H9 (cell line): ENCODE measurements around the gene IL15RA. TPM values are rescaled to one million over a fixed set of nuclear protein-coding genes. Genes with fewer than 3 reads are reported as not detected.
"Not testable (repeated sequence)": the region's sequence is repeated elsewhere in the genome, so short reads cannot be mapped to it uniquely, and the experiment has no call there.

ENCODE experiments used
- DNase-seq: peaks from one replicate; pipeline ENCODE4 v3.0.0-alpha.2; 2017
- H2AFZ ChIP-seq: one replicate; pipeline ENCODE4 v1.6.1; 2013; ENCODE audit warnings: mild to moderate bottlenecking, low read length, control low read depth, moderate library complexity
- H2AK5ac ChIP-seq: 2 replicates; pipeline ENCODE4 v1.6.1; 2013; ENCODE audit warnings: low read length, control low read depth, mixed read lengths; ENCODE audit not compliant: insufficient read length
- H2BK120ac ChIP-seq: one replicate; pipeline ENCODE4 v1.6.1; 2013; ENCODE audit warnings: low read depth, mild to moderate bottlenecking, low read length, control low read depth, inconsistent platforms; ENCODE audit not compliant: poor library complexity, severe bottlenecking
- H2BK12ac ChIP-seq: 2 replicates; pipeline ENCODE4 v1.6.1; 2013; ENCODE audit warnings: low read length, control low read depth, mixed read lengths, low read depth; ENCODE audit not compliant: insufficient read length
- H2BK15ac ChIP-seq: 2 replicates; pipeline ENCODE4 v1.6.1; 2013; ENCODE audit warnings: low read depth, low read length, control low read depth
- H2BK20ac ChIP-seq: one replicate; pipeline ENCODE4 v1.6.1; 2013; ENCODE audit warnings: low read depth, mild to moderate bottlenecking, low read length, control low read depth, inconsistent platforms; ENCODE audit not compliant: poor library complexity, severe bottlenecking
- H2BK5ac ChIP-seq: 2 replicates; pipeline ENCODE4 v1.6.1; 2013; ENCODE audit warnings: low read length, control low read depth, mixed read lengths; ENCODE audit not compliant: insufficient read length
- H3K14ac ChIP-seq: 2 replicates; pipeline ENCODE4 v1.6.1; 2013; ENCODE audit warnings: low read length, control low read depth; ENCODE audit not compliant: insufficient read depth
- H3K18ac ChIP-seq: 2 replicates; pipeline ENCODE4 v1.6.1; 2013; ENCODE audit warnings: low read depth, mild to moderate bottlenecking, mixed read lengths, low read length, control low read depth; ENCODE audit not compliant: insufficient read length
- H3K23ac ChIP-seq: 2 replicates; pipeline ENCODE4 v1.6.1; 2013; ENCODE audit warnings: low read length, control low read depth, mixed read lengths, low read depth; ENCODE audit not compliant: insufficient read length
- H3K23me2 ChIP-seq: 2 replicates; pipeline ENCODE4 v1.6.1; 2013; ENCODE audit warnings: low read depth, mild to moderate bottlenecking, mixed read lengths, low read length, control low read depth; ENCODE audit not compliant: insufficient read length, poor library complexity, severe bottlenecking
- H3K27ac ChIP-seq: 2 replicates; pipeline ENCODE4 v1.5.1; 2013; ENCODE audit warnings: low read length, control low read depth, mixed read lengths, low read depth; ENCODE audit not compliant: insufficient read length
- H3K27me3 ChIP-seq: 2 replicates; pipeline ENCODE4 v1.6.1; 2013; ENCODE audit warnings: low read length, control low read depth, inconsistent platforms; ENCODE audit not compliant: insufficient read depth
- H3K4ac ChIP-seq: 2 replicates; pipeline ENCODE4 v1.6.1; 2013; ENCODE audit warnings: low read depth, mild to moderate bottlenecking, control low read depth, inconsistent platforms, low read length, moderate library complexity
- H3K4me1 ChIP-seq: 2 replicates; pipeline ENCODE4 v1.6.1; 2013; ENCODE audit warnings: low read length, control low read depth, inconsistent platforms; ENCODE audit not compliant: insufficient read depth
- H3K4me2 ChIP-seq: 2 replicates; pipeline ENCODE4 v1.6.1; 2013; ENCODE audit warnings: low read length, control low read depth, mixed read lengths; ENCODE audit not compliant: insufficient read length, insufficient read depth
- H3K56ac ChIP-seq: 2 replicates; pipeline ENCODE4 v1.6.1; 2013; ENCODE audit warnings: low read depth, mild to moderate bottlenecking, mixed read lengths, low read length, control low read depth; ENCODE audit not compliant: insufficient read length
- H3K79me1 ChIP-seq: 2 replicates; pipeline ENCODE4 v1.6.1; 2013; ENCODE audit warnings: low read depth, mild to moderate bottlenecking, moderate library complexity, low read length, control low read depth, inconsistent platforms; ENCODE audit not compliant: insufficient read depth, poor library complexity, severe bottlenecking
- H3K79me2 ChIP-seq: 2 replicates; pipeline ENCODE4 v1.6.1; 2013; ENCODE audit warnings: low read length, control low read depth, inconsistent platforms; ENCODE audit not compliant: insufficient read depth
- H3K9ac ChIP-seq: 2 replicates; pipeline ENCODE4 v1.6.1; 2013; ENCODE audit warnings: low read length, control low read depth, mixed read lengths; ENCODE audit not compliant: insufficient read length; ENCODE audit errors: extremely low read depth
- H3K9me3 ChIP-seq: one replicate; pipeline ENCODE4 v1.6.1; 2013; ENCODE audit warnings: low read depth, low read length, inconsistent platforms; ENCODE audit not compliant: control insufficient read depth
- H3T11ph ChIP-seq: one replicate; pipeline ENCODE4 v1.6.1; 2013; ENCODE audit warnings: mild to moderate bottlenecking, low read length, control low read depth, inconsistent platforms
- H4K20me1 ChIP-seq: one replicate; pipeline ENCODE4 v1.6.1; 2013; ENCODE audit not compliant: control insufficient read depth, insufficient read length, insufficient read depth
- H4K5ac ChIP-seq: 2 replicates; pipeline ENCODE4 v1.6.1; 2013; ENCODE audit warnings: low read depth, mild to moderate bottlenecking, mixed read lengths, low read length, control low read depth; ENCODE audit not compliant: insufficient read length
- H4K8ac ChIP-seq: replicated peaks from 2 replicates; pipeline ENCODE4 v1.6.1; 2013; ENCODE audit warnings: low read length, control low read depth, mixed read lengths, low read depth; ENCODE audit not compliant: insufficient read length
- H4K91ac ChIP-seq: 2 replicates; pipeline ENCODE4 v1.6.1; 2013; ENCODE audit warnings: low read depth, mild to moderate bottlenecking, moderate library complexity, mixed read lengths, low read length, control low read depth; ENCODE audit not compliant: insufficient read length
- H3K27ac Mint-ChIP-seq, 3 experiments: 2 replicates in 2 of 3; 3 replicates in 1 of 3; pipeline ENCODE4 v1.8.0; 2020 to 2021; ENCODE audit warnings: mixed read lengths in 3 of 3, mild to moderate bottlenecking in 1 of 3, moderate library complexity in 1 of 3
- H3K27me3 Mint-ChIP-seq: 2 replicates; pipeline ENCODE4 v1.8.0; 2021; ENCODE audit warnings: low read depth, mild to moderate bottlenecking, moderate library complexity, mixed read lengths
- H3K36me3 Mint-ChIP-seq, 3 experiments: 2 replicates in 2 of 3; 3 replicates in 1 of 3; pipeline ENCODE4 v1.8.0; 2020 to 2021; ENCODE audit warnings: low read depth in 3 of 3, mixed read lengths in 3 of 3; ENCODE audit not compliant: insufficient read depth in 1 of 3
- H3K4me1 Mint-ChIP-seq, 2 experiments: 2 replicates each; pipeline ENCODE4 v1.8.0; 2020; ENCODE audit warnings: mixed read lengths in 2 of 2
- H3K4me3 Mint-ChIP-seq, 2 experiments: 2 replicates in 1 of 2; 3 replicates in 1 of 2; pipeline ENCODE4 v1.8.0; 2020 to 2021; ENCODE audit warnings: mild to moderate bottlenecking in 2 of 2, mixed read lengths in 2 of 2, moderate library complexity in 1 of 2
- H3K9me3 Mint-ChIP-seq, 2 experiments: 2 replicates in 1 of 2; 3 replicates in 1 of 2; pipeline ENCODE4 v1.8.0; 2020; ENCODE audit warnings: mild to moderate bottlenecking in 2 of 2, mixed read lengths in 2 of 2, moderate library complexity in 1 of 2
- WGBS: extraction: QIAGEN DNeasy Blood & Tissue Kit; methylation state at CpG from one replicate; pipeline ENCODE4 v1.1.7; 2013; ENCODE audit warnings: missing lambda C conversion rate, low lambda C conversion rate, mixed read lengths; ENCODE audit not compliant: insufficient read length; ENCODE audit errors: extremely low coverage; 5-methylcytosine and 5-hydroxymethylcytosine counted together
- total RNA-seq: library from RNA; stranded (reverse); gene quantifications from 2 replicates; pipeline ENCODE4 v1.2.1, GENCODE V29; 2021
- TF ChIP-seq, protein P1 (sequence below): fragments of 200-600 bp; sonication (generic); conservative IDR thresholded peaks from 3 replicates; pipeline ENCODE4 v1.8.0; 2021; ENCODE audit warnings: antibody characterized with exemption, mild to moderate bottlenecking

Gene IL15RA
- total RNA-seq, 1 experiment from 2014 or later = 0.31 TPM

DNA sequence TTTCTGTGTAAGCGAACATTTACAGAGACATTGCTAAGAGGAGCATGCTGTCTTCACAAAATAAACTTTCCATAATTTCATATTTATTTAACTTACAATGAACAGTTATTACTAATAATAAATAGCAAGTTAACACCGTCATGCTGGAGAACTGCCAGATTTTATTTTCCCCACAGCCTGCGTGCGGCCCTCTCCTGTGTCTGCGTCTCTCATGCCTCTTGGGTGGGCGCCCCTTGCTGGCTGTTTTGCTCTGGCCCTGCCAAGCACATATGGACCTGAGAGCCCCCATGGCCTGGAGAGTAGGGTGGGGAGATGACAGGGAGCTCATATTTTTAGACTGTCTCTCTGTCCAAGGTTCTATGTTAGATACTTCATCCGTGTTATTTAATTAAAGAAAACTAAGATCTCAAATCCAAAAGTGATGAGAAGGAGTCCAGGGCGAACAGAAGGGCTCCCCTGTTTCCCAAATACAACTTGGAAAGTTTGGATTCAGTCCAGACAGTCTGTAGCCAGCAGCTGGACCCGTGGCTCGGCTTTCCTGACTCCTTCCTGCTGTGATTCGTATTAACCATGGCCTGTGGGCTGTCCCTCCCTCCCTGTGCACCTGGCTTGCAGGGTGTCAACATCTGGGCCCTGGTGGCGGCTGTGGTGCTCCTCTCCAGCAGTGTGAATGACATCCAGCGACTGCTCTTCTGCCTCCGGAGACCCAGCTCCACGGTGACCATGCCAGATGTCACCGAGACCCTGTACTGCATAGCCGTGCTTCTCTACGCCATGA is 66.8 kb downstream of the IL15RA start:
- Histone ChIP-seq H3K4me2 (no peak overlapping the region), H3K18ac (no peak overlapping the region), H3K4me1 (no peaks in the 10 kb centered on the region), H3K14ac (no peak overlapping the region), H3K27me3 (no peaks in the 10 kb centered on the region), H4K5ac (no peak overlapping the region), H2BK15ac (no peak overlapping the region), H3K23me2 (no peaks in the 10 kb centered on the region), H2BK5ac (no peak overlapping the region), H2AFZ (no peak overlapping the region), H3T11ph (no peak overlapping the region), H3K27ac (no peak overlapping the region), H3K4ac (no peak overlapping the region), H2BK20ac (no peak overlapping the region), H2AK5ac (no peak overlapping the region), H4K20me1 (no peaks in the 10 kb centered on the region), H2BK12ac (no peak overlapping the region), H4K91ac (no peak overlapping the region), H3K56ac (no peak overlapping the region), H3K79me1 (no peaks in the 10 kb centered on the region), H3K23ac (no peak overlapping the region), H3K9me3 (no peaks in the 10 kb centered on the region), H2BK120ac (no peak overlapping the region), H3K9ac (no peak overlapping the region), H3K79me2 (no peaks in the 10 kb centered on the region), H4K8ac (no peak overlapping the region)
- TF ChIP-seq, protein P1, sequence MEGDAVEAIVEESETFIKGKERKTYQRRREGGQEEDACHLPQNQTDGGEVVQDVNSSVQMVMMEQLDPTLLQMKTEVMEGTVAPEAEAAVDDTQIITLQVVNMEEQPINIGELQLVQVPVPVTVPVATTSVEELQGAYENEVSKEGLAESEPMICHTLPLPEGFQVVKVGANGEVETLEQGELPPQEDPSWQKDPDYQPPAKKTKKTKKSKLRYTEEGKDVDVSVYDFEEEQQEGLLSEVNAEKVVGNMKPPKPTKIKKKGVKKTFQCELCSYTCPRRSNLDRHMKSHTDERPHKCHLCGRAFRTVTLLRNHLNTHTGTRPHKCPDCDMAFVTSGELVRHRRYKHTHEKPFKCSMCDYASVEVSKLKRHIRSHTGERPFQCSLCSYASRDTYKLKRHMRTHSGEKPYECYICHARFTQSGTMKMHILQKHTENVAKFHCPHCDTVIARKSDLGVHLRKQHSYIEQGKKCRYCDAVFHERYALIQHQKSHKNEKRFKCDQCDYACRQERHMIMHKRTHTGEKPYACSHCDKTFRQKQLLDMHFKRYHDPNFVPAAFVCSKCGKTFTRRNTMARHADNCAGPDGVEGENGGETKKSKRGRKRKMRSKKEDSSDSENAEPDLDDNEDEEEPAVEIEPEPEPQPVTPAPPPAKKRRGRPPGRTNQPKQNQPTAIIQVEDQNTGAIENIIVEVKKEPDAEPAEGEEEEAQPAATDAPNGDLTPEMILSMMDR = no peak
- no peaks in the 10 kb centered on the region for H3K27me3 Mint-ChIP-seq
- WGBS = no CpG with 5 or more reads among the region's 18 CpGs
- no peak overlapping the region for H3K4me3 Mint-ChIP-seq
- H3K27ac Mint-ChIP-seq = no peak overlapping the region
- no peaks in the 10 kb centered on the region for H3K4me1 Mint-ChIP-seq
- peaks cover 46 to 84% (median 80%) of the 10 kb centered on the region in 3 experiments for H3K36me3 Mint-ChIP-seq
- no peaks in the 10 kb centered on the region for H3K9me3 Mint-ChIP-seq
- DNase-seq = no peak

DNA sequence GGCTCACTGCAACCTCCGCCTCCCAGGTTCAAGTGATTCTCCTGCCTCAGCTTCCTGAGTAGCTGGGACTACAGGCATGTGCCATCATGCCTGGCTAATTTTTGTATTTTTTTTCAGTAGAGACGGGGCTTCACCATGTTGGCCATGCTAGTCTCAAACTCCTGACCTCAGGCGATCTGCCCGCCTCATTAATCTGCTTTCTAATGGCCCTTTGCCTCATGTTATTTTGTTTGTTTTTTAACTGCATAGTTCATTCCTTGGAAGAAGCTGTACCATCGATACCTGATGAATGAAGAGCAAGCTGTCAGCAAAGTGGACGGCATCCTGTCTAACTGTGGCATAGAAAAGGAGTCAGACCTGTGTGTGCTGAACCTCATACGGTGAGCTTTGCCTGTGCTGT is 68.7 kb downstream of the IL15RA start:
- H3K4me3 Mint-ChIP-seq, H3K79me2 ChIP-seq, H3T11ph ChIP-seq, DNase-seq, H3K4me1 Mint-ChIP-seq, H2BK15ac ChIP-seq, H3K23ac ChIP-seq, H3K9me3 ChIP-seq, H2BK5ac ChIP-seq, H3K18ac ChIP-seq, H3K27me3 Mint-ChIP-seq, H4K20me1 ChIP-seq, H3K4me1 ChIP-seq, H4K8ac ChIP-seq, H3K4me2 ChIP-seq, H3K79me1 ChIP-seq, H3K23me2 ChIP-seq, H2AK5ac ChIP-seq, H4K5ac ChIP-seq, H3K14ac ChIP-seq, H3K27me3 ChIP-seq, H3K56ac ChIP-seq, H3K4ac ChIP-seq, H4K91ac ChIP-seq, H2BK12ac ChIP-seq, H3K9ac ChIP-seq, H2BK120ac ChIP-seq, H3K9me3 Mint-ChIP-seq, H2AFZ ChIP-seq, H3K27ac ChIP-seq, H2BK20ac ChIP-seq: not testable (repeated sequence)
- H3K27ac Mint-ChIP-seq = peak overlapping the region in 2 of 3 experiments; percentile 8 to 30; a peak in 3 of 7 replicates
- no CpG with 5 or more reads among the region's 7 CpGs for WGBS
- peaks cover 34 to 73% (median 65%) of the 10 kb centered on the region in 3 experiments; a peak in 6 of 7 replicates for H3K36me3 Mint-ChIP-seq
